DMS 273 treated with DMSO at 0.1 percent for 48 hours (cell line): ENCODE results near the gene SURF1.
"Not testable (repeated sequence)": the region's sequence is repeated elsewhere in the genome, so short reads cannot be mapped to it uniquely, and the experiment has no call there.

Experiments used
- DNase-seq: peaks from one replicate; lab custom pipeline; 2025; lab: John Stamatoyannopoulos, UW

SURF1 gene

DNA sequence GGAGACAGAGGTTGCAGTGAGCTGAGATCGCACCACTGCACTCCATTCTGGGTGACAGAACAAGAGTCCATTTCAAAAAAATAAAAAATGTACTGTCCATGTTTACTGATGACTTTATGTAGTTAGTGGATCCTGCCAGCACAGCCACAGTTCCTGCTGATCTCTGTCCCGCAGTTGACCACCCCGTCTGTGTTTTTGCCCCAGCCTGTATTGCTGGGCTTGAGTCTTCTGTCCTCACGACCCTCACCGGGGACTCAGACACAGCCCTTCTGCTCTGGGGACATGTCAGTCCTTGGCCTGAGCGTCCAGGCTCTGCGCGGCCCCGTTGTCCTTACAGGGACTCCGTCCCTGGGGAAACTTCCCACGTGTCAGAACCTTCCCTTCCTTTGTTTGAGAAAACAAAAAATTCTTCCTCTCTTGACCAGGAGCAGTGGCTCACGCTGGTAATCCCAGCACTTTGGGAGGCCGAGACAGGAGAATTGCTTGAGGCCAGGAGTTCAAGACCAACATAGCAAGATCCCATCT is 34.8 kb downstream of the SURF1 start:
- no peak for DNase-seq

DNA sequence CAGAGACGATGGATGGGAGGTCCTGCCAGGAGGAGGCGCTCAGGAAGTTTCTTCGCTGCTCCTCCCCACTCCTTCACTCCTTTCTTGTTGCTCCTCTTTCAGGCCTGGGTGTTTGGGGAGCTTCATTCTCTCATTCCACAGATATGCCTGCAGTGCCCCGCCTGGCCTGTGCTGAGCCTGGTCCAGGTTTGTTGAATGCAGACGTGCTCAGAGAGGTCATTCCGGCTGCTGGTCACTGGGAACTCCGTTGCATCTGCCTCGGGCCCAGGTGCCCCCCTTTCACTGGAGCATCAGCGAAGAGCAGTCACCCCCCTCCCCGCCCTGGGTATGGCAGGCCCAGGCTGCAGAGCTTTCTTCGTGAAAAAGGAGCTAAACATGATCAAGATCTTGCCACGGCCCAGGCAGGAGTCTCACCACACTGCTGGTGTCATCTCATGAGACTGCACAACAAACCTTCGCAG is 35.8 kb downstream of the SURF1 start:
- DNase-seq = no peak

GRCh38 chr9:133317551-133317950 is 38.7 kb downstream of the SURF1 start:
- DNase-seq = not testable (repeated sequence)

DNA sequence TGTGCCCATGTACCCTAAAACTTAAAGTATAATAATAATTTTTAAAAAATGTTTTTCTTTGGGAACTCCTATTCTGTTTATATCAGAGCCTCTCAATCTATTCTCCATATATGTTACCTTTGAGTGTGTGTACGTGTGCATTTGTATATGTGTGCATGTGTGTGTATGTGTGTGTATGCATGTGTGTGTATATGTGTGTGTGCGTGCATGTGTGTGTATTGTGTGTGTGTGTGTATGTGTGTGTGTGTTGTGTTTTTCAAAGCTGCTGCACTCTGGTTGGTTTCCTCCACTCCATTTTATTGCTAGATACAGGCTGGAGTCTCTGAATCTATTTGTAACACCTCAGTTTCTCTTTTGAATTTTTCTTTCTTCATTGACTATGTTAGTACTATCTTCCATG is 40.3 kb downstream of the SURF1 start:
- no peak for DNase-seq

DNA sequence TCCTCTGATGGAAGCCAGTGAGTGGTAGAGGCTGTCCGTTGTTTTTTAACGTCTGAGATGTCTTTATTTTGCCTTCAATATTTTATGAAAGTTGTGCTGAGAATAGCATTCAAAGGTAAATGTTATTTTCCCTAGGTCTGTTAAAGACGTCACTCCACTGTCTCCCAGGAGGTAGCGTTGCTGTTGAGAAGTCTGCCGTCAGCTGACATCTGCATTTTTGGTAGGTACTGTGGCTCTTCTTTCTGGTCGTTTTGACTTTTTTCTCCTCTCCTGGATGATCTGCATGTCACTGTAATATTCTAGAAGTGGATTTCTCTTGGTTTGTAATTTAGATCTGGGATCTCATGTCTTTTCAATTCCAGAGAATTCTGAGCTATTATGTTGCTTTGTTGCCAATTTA is 46.7 kb downstream of the SURF1 start:
- no peak for DNase-seq

DNA sequence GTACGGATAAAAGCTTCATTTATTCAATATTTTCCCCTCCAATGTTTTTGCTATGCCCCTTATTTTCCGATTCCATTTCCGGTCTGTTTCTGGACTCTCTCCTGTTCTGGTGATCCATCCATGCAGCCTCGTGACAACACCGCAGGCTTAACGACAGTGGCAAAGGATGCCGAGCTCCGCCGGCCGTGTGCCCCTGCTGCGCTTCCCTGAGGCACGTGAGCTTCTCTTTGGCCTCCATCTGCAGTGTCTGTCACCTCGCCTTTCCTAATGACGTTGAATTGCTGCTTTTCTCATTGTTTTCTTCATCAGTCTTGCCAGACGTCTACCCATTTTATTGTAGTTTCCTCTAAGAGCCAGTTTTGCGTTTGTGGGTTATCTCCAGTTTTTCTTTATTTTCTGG is 49.0 kb downstream of the SURF1 start:
- no peak for DNase-seq

DNA sequence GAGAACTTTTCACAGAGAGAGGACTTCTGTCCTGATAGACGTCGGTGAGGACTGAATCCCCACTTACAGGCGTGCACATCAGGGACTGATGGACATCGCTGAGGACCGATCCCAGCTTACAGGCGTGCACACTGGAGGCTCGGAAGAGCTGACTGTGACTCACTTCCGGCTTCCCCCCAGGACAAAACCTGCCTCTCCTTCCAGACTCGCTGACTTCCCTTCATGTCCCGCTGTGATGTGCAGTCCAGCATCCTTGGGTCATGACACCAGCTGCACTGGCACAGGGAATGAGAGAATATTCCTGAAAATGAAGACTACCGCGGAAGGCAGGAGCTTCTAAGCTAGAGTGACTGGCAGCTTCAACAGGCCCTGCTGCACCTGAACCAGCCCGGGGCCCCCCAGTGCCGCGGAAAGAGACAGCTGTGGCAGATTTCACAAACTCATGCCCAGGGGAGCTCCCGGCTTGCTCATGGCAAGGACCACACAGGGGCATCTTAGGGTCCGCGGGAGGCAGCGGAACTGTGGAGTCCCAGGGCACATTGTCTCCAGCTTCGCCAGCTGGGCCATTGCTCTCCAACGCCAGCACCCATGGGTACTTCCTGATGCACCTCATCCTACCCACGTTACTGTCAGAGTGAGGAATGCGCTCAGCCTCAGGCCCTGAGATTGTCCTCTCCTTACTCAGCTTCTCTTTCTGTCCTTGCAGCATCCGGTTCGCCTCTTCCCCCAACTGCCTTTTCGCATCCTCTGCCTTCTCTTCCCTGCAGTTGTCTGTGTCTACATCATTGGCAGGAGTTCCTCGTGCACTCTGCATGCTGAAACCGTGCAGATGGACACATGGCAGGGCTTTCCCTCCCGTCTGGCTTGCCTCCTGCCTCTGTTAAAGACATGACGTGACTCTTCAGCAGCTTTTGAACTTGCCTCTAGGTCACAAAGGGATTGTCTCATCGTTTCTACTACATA is 49.8 kb downstream of the SURF1 start:
- no peak for DNase-seq

- DNase-seq = no peak
Observed at GRCh38 chr9:133305731-133306130, 50.6 kb downstream of the SURF1 start.

DNA sequence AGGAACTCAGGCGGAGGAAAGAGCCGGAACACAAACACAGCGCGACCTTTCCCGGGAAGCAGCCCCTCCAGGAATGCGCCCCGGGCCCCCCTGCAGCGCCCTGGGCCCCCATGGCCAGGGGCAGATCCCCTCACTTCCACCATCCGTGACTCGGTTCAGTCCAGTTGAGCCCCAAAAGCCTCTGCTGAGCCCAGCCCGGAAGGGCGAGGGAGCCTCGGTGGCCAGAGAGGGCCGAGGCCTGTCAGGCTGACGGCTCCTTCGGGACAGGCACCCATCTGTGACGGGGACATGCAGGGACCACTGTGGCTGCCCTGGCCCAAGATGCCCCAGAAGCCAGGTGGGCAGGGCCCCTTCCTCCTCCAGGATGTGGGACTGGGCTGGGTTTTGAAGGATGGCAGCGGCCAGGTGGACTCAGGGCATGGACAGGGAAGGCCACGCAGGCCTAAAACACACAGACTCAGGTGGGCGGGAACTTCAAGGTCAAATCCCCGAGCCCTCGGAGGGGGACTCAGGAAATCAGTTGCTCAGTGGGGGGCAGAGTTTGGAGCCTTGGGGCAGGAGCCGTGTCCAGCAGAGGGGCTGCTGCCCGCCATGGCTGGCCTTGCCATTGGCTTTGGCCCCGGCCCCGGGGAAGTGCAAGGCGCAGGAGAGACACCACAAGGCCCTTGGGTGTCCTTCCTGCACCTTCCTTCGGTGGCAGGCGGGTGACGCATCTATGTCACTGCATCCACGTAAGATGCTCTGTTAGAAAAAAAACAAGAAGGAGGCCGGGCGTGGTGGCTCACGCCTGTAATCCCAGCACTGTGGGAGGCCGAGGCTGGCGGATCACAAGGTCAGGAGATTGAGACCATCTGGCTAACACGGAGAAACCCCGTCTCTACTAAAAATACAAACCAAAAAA is 51.6 kb downstream of the SURF1 start:
- no peak for DNase-seq

GRCh38 chr9:133304158-133304470 is 52.2 kb downstream of the SURF1 start:
- DNase-seq = no peak

- no peak for DNase-seq
Observed at GRCh38 chr9:133303266-133304157, 52.8 kb downstream of the SURF1 start.
